Neural progenitor cell (in vitro differentiated cells): ENCODE measurements around the gene CAAP1. TPM values are rescaled to one million over a fixed set of nuclear protein-coding genes. Genes with fewer than 3 reads are reported as not detected.

ENCODE experiments used
- DNase-seq: peaks from one replicate; pipeline ENCODE4 v3.0.0-alpha.2; 2016; ENCODE audit warnings: low spot score
- H2AFZ ChIP-seq: fragments of 200-600 bp; sonication (generic); replicated peaks from 2 replicates; pipeline ENCODE4 v1.6.1; 2016; ENCODE audit warnings: antibody characterized with exemption
- H3F3A ChIP-seq: fragments of 200-600 bp; sonication (generic); 2 replicates; pipeline ENCODE4 v1.6.1; 2016; ENCODE audit warnings: antibody characterized with exemption, low read depth
- H3K27ac ChIP-seq: fragments of 200-600 bp; sonication (generic); 2 replicates; pipeline ENCODE4 v1.5.1; 2016; ENCODE audit warnings: mild to moderate bottlenecking
- H3K27me3 ChIP-seq: fragments of 200-600 bp; sonication (generic); 2 replicates; pipeline ENCODE4 v1.6.1; 2016; ENCODE audit warnings: mild to moderate bottlenecking, moderate library complexity
- H3K36me3 ChIP-seq: fragments of 200-600 bp; sonication (generic); 2 replicates; pipeline ENCODE4 v1.5.1; 2016
- H3K4me1 ChIP-seq: fragments of 200-600 bp; sonication (generic); 2 replicates; pipeline ENCODE4 v1.6.1; 2016; ENCODE audit warnings: mixed run types
- H3K4me2 ChIP-seq: fragments of 200-600 bp; sonication (generic); 2 replicates; pipeline ENCODE4 v1.6.1; 2016
- H3K4me3 ChIP-seq: fragments of 200-600 bp; sonication (generic); 2 replicates; pipeline ENCODE4 v1.5.1; 2016
- H3K79me2 ChIP-seq: fragments of 200-600 bp; sonication (generic); 2 replicates; pipeline ENCODE4 v1.6.1; 2016; ENCODE audit warnings: low read depth
- H3K9ac ChIP-seq: fragments of 200-600 bp; sonication (generic); 2 replicates; pipeline ENCODE4 v1.6.1; 2016
- H3K9me3 ChIP-seq: fragments of 200-600 bp; sonication (generic); 2 replicates; pipeline ENCODE4 v1.5.1; 2016; ENCODE audit warnings: low read depth
- H4K20me1 ChIP-seq: fragments of 200-600 bp; sonication (generic); 2 replicates; pipeline ENCODE4 v1.6.1; 2016; ENCODE audit warnings: low read depth
- H3K27ac Mint-ChIP-seq: 3 replicates; pipeline ENCODE4 v1.8.0; 2021; ENCODE audit warnings: mixed read lengths
- H3K27me3 Mint-ChIP-seq: 2 replicates; pipeline ENCODE4 v1.8.0; 2022; ENCODE audit warnings: low read depth, mild to moderate bottlenecking, inconsistent platforms, moderate library complexity, mixed read lengths; ENCODE audit not compliant: insufficient read depth
- H3K36me3 Mint-ChIP-seq: 3 replicates; pipeline ENCODE4 v1.8.0; 2021; ENCODE audit warnings: mixed read lengths
- H3K4me1 Mint-ChIP-seq: 3 replicates; pipeline ENCODE4 v1.8.0; 2021; ENCODE audit warnings: mixed read lengths
- H3K4me3 Mint-ChIP-seq: 3 replicates; pipeline ENCODE4 v1.8.0; 2021; ENCODE audit warnings: mild to moderate bottlenecking, moderate library complexity, mixed read lengths
- H3K9me3 Mint-ChIP-seq: 3 replicates; pipeline ENCODE4 v1.8.0; 2020; ENCODE audit warnings: mixed read lengths
- CTCF ChIP-seq: fragments of 200-600 bp; sonication (generic); IDR thresholded peaks from 2 replicates; pipeline ENCODE4 v1.5.1; 2017; ENCODE audit warnings: antibody characterized with exemption, mild to moderate bottlenecking
- EZH2 ChIP-seq: fragments of 200-600 bp; sonication (generic); IDR thresholded peaks from 2 replicates; pipeline ENCODE4 v1.6.1; 2017; ENCODE audit warnings: antibody characterized with exemption, mild to moderate bottlenecking, moderate library complexity
- EZH2phosphoT487 ChIP-seq: fragments of 200-600 bp; sonication (generic); IDR thresholded peaks from 2 replicates; pipeline ENCODE4 v1.6.1; 2017; ENCODE audit warnings: antibody characterized with exemption
- total RNA-seq: library from RNA; depleted of rRNA; stranded (reverse); fragments of >200 nt; gene quantifications from 2 replicates; pipeline ENCODE4 v1.2.3, GENCODE V29; 2015; ENCODE audit warnings: low replicate concordance

The CAAP1 gene
- total RNA-seq, 1 donor from 2014 or later: 44.1 TPM

- Histone ChIP-seq H3K4me2 (no peak overlapping the region), H3K79me2 (no peaks in the 10 kb centered on the region), H2AFZ (no peak overlapping the region), H3F3A (no peaks in the 10 kb centered on the region), H3K9me3 (no peaks in the 10 kb centered on the region), H3K4me3 (no peak overlapping the region), H4K20me1 (no peaks in the 10 kb centered on the region), H3K36me3 (no peaks in the 10 kb centered on the region), H3K4me1 (no peaks in the 10 kb centered on the region), H3K27me3 (no peaks in the 10 kb centered on the region), H3K27ac (no peak overlapping the region), H3K9ac (no peak overlapping the region)
- no peak for DNase-seq
- Mint-ChIP-seq H3K4me1 (no peaks in the 10 kb centered on the region), H3K36me3 (peaks cover 16% of the 10 kb centered on the region), H3K27me3 (no peaks in the 10 kb centered on the region), H3K9me3 (no peaks in the 10 kb centered on the region), H3K27ac (no peak overlapping the region), H3K4me3 (no peak overlapping the region)
- no peak for TF ChIP-seq CTCF
- TF ChIP-seq EZH2: no peak
- no peak for TF ChIP-seq EZH2phosphoT487
Measured at GRCh38 chr9:26870292-26870691, 22.3 kb downstream of the CAAP1 start.

GRCh38 chr9:26863074-26863473, 29.5 kb downstream of the CAAP1 start:
- H2AFZ ChIP-seq: no peak overlapping the region
- TF ChIP-seq EZH2phosphoT487 (no peak), EZH2 (no peak), CTCF (peak; percentile 51)
- H3K36me3 Mint-ChIP-seq: peaks cover 12% of the 10 kb centered on the region

GRCh38 chr9:26856413-26857032, 36.1 kb downstream of the CAAP1 start:
- Histone ChIP-seq H3K4me3 (no peak overlapping the region), H3K27ac (no peak overlapping the region), H3K4me2 (no peak overlapping the region), H3K9me3 (no peaks in the 10 kb centered on the region), H3K9ac (no peak overlapping the region), H3K36me3 (peaks cover 25% of the 10 kb centered on the region), H3K79me2 (peaks cover 10% of the 10 kb centered on the region), H2AFZ (no peak overlapping the region), H4K20me1 (no peaks in the 10 kb centered on the region), H3K27me3 (no peaks in the 10 kb centered on the region), H3F3A (no peaks in the 10 kb centered on the region), H3K4me1 (no peaks in the 10 kb centered on the region)
- H3K36me3 Mint-ChIP-seq: peaks cover 20% of the 10 kb centered on the region
- DNase-seq: peak; percentile 71
- no peaks in the 10 kb centered on the region for H3K27me3 Mint-ChIP-seq
- no peak overlapping the region for H3K27ac Mint-ChIP-seq
- no peak for TF ChIP-seq EZH2
- peak; percentile 87 for TF ChIP-seq CTCF
- no peak for TF ChIP-seq EZH2phosphoT487
- no peak overlapping the region for H3K4me3 Mint-ChIP-seq
- H3K4me1 Mint-ChIP-seq: no peaks in the 10 kb centered on the region
- peaks cover 4% of the 10 kb centered on the region for H3K9me3 Mint-ChIP-seq

More at GRCh38 chr9:26863074-26863473, 29.5 kb downstream of the CAAP1 start:
- peak; percentile 7 for DNase-seq
- no peak overlapping the region for H3K27ac ChIP-seq
- no peaks in the 10 kb centered on the region for H3K9me3 ChIP-seq
- no peak overlapping the region for H3K4me3 ChIP-seq
- peaks cover 15% of the 10 kb centered on the region for H3K36me3 ChIP-seq
- no peaks in the 10 kb centered on the region for H3K27me3 ChIP-seq
- no peak overlapping the region for H3K27ac Mint-ChIP-seq
- H4K20me1 ChIP-seq: no peaks in the 10 kb centered on the region
- no peak overlapping the region for H3K4me3 Mint-ChIP-seq
- no peak overlapping the region for H3K9ac ChIP-seq
- no peak overlapping the region for H3K4me2 ChIP-seq
- H3K27me3 Mint-ChIP-seq: no peaks in the 10 kb centered on the region
- H3K4me1 ChIP-seq: no peaks in the 10 kb centered on the region
- no peaks in the 10 kb centered on the region for H3K9me3 Mint-ChIP-seq
- H3K4me1 Mint-ChIP-seq: no peaks in the 10 kb centered on the region
- no peaks in the 10 kb centered on the region for H3F3A ChIP-seq
- no peaks in the 10 kb centered on the region for H3K79me2 ChIP-seq
